ENCODE results near the gene FBXO34. TPM values are rescaled to one million over a fixed set of nuclear protein-coding genes. Genes with fewer than 3 reads are reported as not detected.

The FBXO34 gene
- total RNA-seq, 4 donors from 2014 or later: 18.8 to 32.5 (median 21.8) TPM

- no peak for ATAC-seq
Measured at GRCh38 chr14:55399852-55400251, 128.6 kb downstream of the FBXO34 start.

GRCh38 chr14:55401751-55402150 is 130.5 kb downstream of the FBXO34 start:
- 84 to 92% methylated on average over 4 to 5 of the region's 6 CpGs for WGBS, 2 donors (ENCODE audit: low coverage in 1 of 2)
- Histone ChIP-seq H3K9me3 (no peaks in the 10 kb centered on the region), H3K4me1 (peaks cover 0 to 38% (median 3%) of the 10 kb centered on the region in 3 donors), H3K4me3 (no peak overlapping the region), H3K27ac (no peak overlapping the region), H3K27me3 (no peaks in the 10 kb centered on the region), H3K36me3 (peaks cover 0 to 4% of the 10 kb centered on the region in 2 donors)
- no peak for ATAC-seq
- TF ChIP-seq POLR2A (IDR thresholded peaks at IDR 0.05): no peak
- no peak for TF ChIP-seq POLR2AphosphoS5 (IDR thresholded peaks at IDR 0.05)
- no peak for TF ChIP-seq EP300 (IDR thresholded peaks at IDR 0.05)

More at GRCh38 chr14:55399852-55400251, 128.6 kb downstream of the FBXO34 start:
- H3K4me3 ChIP-seq: no peak overlapping the region
- H3K36me3 ChIP-seq: peaks cover 0 to 20% of the 10 kb centered on the region in 2 donors
- no peaks in the 10 kb centered on the region for H3K9me3 ChIP-seq
- peak overlapping the region in 1 of 4 donors; percentile 62 for H3K27ac ChIP-seq
- no peaks in the 10 kb centered on the region for H3K27me3 ChIP-seq
- TF ChIP-seq CTCF (IDR thresholded peaks at IDR 0.05) (no peak), POLR2A (IDR thresholded peaks at IDR 0.05) (no peak), EP300 (IDR thresholded peaks at IDR 0.05) (no peak), POLR2AphosphoS5 (IDR thresholded peaks at IDR 0.05) (no peak)
- H3K4me1 ChIP-seq: peaks cover 0 to 35% (median 3%) of the 10 kb centered on the region in 3 donors
- 67 to 75% methylated on average over 2 of the region's 2 CpGs for WGBS, 2 donors (ENCODE audit: low coverage in 1 of 2)

Small RNA genes lying within 50 kb of the gene (small RNA-seq; reads per million reads assigned to genes)
- 0 reads per million in 4 donors for gene AL356801.1

Other genes with a start within 250 kb of the FBXO34 start
- gene WDHD1, start 244.3 kb upstream of the FBXO34 start, total RNA-seq: 1 to 10 TPM in 2 of 4 donors, under 1 TPM in 2; 0.47 to 5.3 (median 2.2) TPM
- gene SOCS4, start 244.2 kb upstream of the FBXO34 start, total RNA-seq: 10 to 100 TPM; 25.4 to 45.0 (median 37.9) TPM
- 10 to 100 TPM; 65.5 to 92.3 (median 73.5) TPM for gene MAPK1IP1L, start 219.8 kb upstream of the FBXO34 start, total RNA-seq
- gene LGALS3, start 142.2 kb upstream of the FBXO34 start, total RNA-seq: 100 to 1,000 TPM; 253 to 467 (median 361) TPM
- gene DLGAP5, start 79.8 kb upstream of the FBXO34 start, total RNA-seq: 1 to 10 TPM in 1 of 4 donors, under 1 TPM in 1, not detected in 2; 0.23 to 1.2 TPM
- gene ATG14, start 140.4 kb downstream of the FBXO34 start, total RNA-seq: 10 to 100 TPM; 16.4 to 29.9 (median 18.1) TPM
- gene TBPL2, start 169.2 kb downstream of the FBXO34 start, total RNA-seq: not detected